Measurements from ENCODE around the gene UMAD1.

DNA sequence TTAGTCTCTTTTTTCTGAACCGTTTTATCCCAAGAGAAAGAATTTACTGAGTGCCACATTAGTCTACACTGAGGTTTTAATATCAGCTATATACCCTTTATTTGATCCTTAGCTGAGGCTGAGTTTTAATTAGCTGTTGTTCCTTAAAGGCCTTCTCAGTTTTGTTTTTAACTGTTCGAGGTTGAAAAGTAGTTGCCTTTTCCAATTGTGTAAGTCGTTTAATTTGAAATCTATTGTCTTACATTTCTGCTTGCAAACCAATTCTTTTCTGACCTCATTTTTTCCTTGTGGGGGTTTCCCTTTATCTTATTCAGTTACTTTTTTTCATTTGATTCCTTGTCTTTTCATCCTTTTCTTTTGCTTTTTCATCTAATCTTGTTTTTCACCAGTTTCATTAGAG lies 30.8 kb downstream of the UMAD1 start:
- no peak for TF ChIP-seq POLR2AphosphoS5 (IDR thresholded peaks at IDR 0.05; ENCODE audit: insufficient read depth, low read depth, low read length)
- TF ChIP-seq EZH2 (IDR thresholded peaks at IDR 0.05; ENCODE audit: borderline replicate concordance, low read depth, low read length, severe bottlenecking): no peak
- TF ChIP-seq, protein P1, sequence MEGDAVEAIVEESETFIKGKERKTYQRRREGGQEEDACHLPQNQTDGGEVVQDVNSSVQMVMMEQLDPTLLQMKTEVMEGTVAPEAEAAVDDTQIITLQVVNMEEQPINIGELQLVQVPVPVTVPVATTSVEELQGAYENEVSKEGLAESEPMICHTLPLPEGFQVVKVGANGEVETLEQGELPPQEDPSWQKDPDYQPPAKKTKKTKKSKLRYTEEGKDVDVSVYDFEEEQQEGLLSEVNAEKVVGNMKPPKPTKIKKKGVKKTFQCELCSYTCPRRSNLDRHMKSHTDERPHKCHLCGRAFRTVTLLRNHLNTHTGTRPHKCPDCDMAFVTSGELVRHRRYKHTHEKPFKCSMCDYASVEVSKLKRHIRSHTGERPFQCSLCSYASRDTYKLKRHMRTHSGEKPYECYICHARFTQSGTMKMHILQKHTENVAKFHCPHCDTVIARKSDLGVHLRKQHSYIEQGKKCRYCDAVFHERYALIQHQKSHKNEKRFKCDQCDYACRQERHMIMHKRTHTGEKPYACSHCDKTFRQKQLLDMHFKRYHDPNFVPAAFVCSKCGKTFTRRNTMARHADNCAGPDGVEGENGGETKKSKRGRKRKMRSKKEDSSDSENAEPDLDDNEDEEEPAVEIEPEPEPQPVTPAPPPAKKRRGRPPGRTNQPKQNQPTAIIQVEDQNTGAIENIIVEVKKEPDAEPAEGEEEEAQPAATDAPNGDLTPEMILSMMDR (IDR thresholded peaks at IDR 0.05; ENCODE audit: extremely low read depth in 1 of 2, insufficient read depth in 1 of 2, low read depth in 1 of 2, low read length in 2 of 2): no peak
- TF ChIP-seq JUN (IDR thresholded peaks at IDR 0.05; ENCODE audit: borderline replicate concordance, insufficient read depth, insufficient read length, low read depth): no peak
- no peak for TF ChIP-seq GATA2 (IDR thresholded peaks at IDR 0.05; ENCODE audit: insufficient read depth, insufficient read length, low read depth, low read length)
- TF ChIP-seq MYC (IDR thresholded peaks at IDR 0.05; ENCODE audit: low read depth, low read length): no peak
- TF ChIP-seq, protein P2, sequence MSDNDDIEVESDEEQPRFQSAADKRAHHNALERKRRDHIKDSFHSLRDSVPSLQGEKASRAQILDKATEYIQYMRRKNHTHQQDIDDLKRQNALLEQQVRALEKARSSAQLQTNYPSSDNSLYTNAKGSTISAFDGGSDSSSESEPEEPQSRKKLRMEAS (IDR thresholded peaks at IDR 0.05; ENCODE audit: insufficient read depth, insufficient read length): no peak
- TF ChIP-seq POLR2A (IDR thresholded peaks at IDR 0.05; ENCODE audit: low read depth, low read length): no peak
- no peak for TF ChIP-seq FOS (IDR thresholded peaks at IDR 0.05; ENCODE audit: borderline replicate concordance, insufficient read depth, low read length)
